ENCODE measurements around the gene PDCD6IP.

The PDCD6IP gene

GRCh38 chr3:33875680-33876079 lies 77.2 kb downstream of the PDCD6IP start:
- Histone ChIP-seq H3K9me2 (replicated peaks; ENCODE audit: control insufficient read depth, low read length) (no peaks in the 10 kb centered on the region), H3K4me1 (ENCODE audit: control insufficient read depth, low read length) (no peaks in the 10 kb centered on the region), H3K79me2 (ENCODE audit: control insufficient read depth, low read length) (no peaks in the 10 kb centered on the region), H3K9me3 (ENCODE audit: control insufficient read depth, insufficient read depth, low read length) (no peaks in the 10 kb centered on the region), H3F3A (ENCODE audit: control insufficient read depth, insufficient read depth) (no peaks in the 10 kb centered on the region), H3K4me2 (ENCODE audit: low read length) (no peak overlapping the region), H3K36me3 (ENCODE audit: control insufficient read depth, low read length) (no peaks in the 10 kb centered on the region), H3K4me3 (ENCODE audit: low read length) (no peak overlapping the region), H4K20me1 (ENCODE audit: control insufficient read depth, insufficient read depth, low read depth, low read length) (no peaks in the 10 kb centered on the region), H3K27me3 (ENCODE audit: control insufficient read depth, low read length) (0 out of 2 replicates have a peak, but pooled peaks cover 5% of the 10 kb centered on the region), H3K27ac (ENCODE audit: low read depth, low read length) (no peak overlapping the region)
- TF ChIP-seq CTCF (IDR thresholded peaks at IDR 0.05; ENCODE audit: low read depth, low read length, poor library complexity, severe bottlenecking), result no peak
- no peak for TF ChIP-seq EZH2phosphoT487 (IDR thresholded peaks at IDR 0.05; ENCODE audit: borderline replicate concordance, low read length)

DNA sequence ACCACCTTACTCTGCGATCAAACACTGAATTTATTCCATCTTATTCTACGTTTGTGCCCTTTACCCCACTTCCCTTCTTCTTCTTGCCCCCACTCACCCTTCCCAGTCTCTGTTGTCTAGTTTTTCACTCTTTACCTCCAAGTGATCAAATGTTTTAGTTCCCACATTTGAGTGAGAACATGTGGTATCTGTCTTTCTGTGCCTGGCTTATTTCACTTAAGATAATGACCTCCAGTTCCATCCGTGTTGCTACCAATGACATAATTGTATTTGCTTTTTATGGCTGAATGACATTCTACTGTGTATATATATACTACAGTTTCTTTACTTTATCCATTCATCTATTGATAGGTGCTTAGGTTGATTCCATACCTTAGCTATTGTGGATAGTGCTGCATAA lies 78.8 kb downstream of the PDCD6IP start:
- Histone ChIP-seq H3K79me2 (ENCODE audit: control insufficient read depth, low read length) (no peaks in the 10 kb centered on the region), H3K4me2 (ENCODE audit: low read length) (no peak overlapping the region), H3F3A (ENCODE audit: control insufficient read depth, insufficient read depth) (no peaks in the 10 kb centered on the region), H3K4me3 (ENCODE audit: low read length) (no peak overlapping the region), H3K27ac (ENCODE audit: low read depth, low read length) (no peak overlapping the region), H3K9me2 (replicated peaks; ENCODE audit: control insufficient read depth, low read length) (no peaks in the 10 kb centered on the region), H3K9me3 (ENCODE audit: control insufficient read depth, insufficient read depth, low read length) (no peaks in the 10 kb centered on the region), H4K20me1 (ENCODE audit: control insufficient read depth, insufficient read depth, low read depth, low read length) (no peaks in the 10 kb centered on the region), H3K36me3 (ENCODE audit: control insufficient read depth, low read length) (no peaks in the 10 kb centered on the region), H3K27me3 (ENCODE audit: control insufficient read depth, low read length) (0 out of 2 replicates have a peak, but pooled peaks cover 5% of the 10 kb centered on the region), H3K4me1 (ENCODE audit: control insufficient read depth, low read length) (no peaks in the 10 kb centered on the region)
- TF ChIP-seq CTCF (IDR thresholded peaks at IDR 0.05; ENCODE audit: low read depth, low read length, poor library complexity, severe bottlenecking) (no peak), EZH2phosphoT487 (IDR thresholded peaks at IDR 0.05; ENCODE audit: borderline replicate concordance, low read length) (no peak)

GRCh38 chr3:33879540-33879939 lies 81.1 kb downstream of the PDCD6IP start:
- Histone ChIP-seq H3K4me3 (ENCODE audit: low read length) (no peak overlapping the region), H3F3A (ENCODE audit: control insufficient read depth, insufficient read depth) (no peaks in the 10 kb centered on the region), H4K20me1 (ENCODE audit: control insufficient read depth, insufficient read depth, low read depth, low read length) (no peaks in the 10 kb centered on the region), H3K79me2 (ENCODE audit: control insufficient read depth, low read length) (no peaks in the 10 kb centered on the region), H3K4me2 (ENCODE audit: low read length) (no peak overlapping the region), H3K27me3 (ENCODE audit: control insufficient read depth, low read length) (0 out of 2 replicates have a peak, but pooled peaks cover 5% of the 10 kb centered on the region), H3K4me1 (ENCODE audit: control insufficient read depth, low read length) (peaks cover 5% of the 10 kb centered on the region), H3K9me2 (replicated peaks; ENCODE audit: control insufficient read depth, low read length) (no peaks in the 10 kb centered on the region), H3K36me3 (ENCODE audit: control insufficient read depth, low read length) (no peaks in the 10 kb centered on the region), H3K27ac (ENCODE audit: low read depth, low read length) (no peak overlapping the region), H3K9me3 (ENCODE audit: control insufficient read depth, insufficient read depth, low read length) (no peaks in the 10 kb centered on the region)
- TF ChIP-seq CTCF (IDR thresholded peaks at IDR 0.05; ENCODE audit: low read depth, low read length, poor library complexity, severe bottlenecking) (no peak), EZH2phosphoT487 (IDR thresholded peaks at IDR 0.05; ENCODE audit: borderline replicate concordance, low read length) (no peak)

All from DOHH2 (cell line).